HS-5 (cell line): ENCODE data around the gene TEX13B.
"Not testable (repeated sequence)": the region's sequence is repeated elsewhere in the genome, so short reads cannot be mapped to it uniquely, and the experiment has no call there.

ENCODE experiments used
- DNase-seq: peaks from one replicate; pipeline ENCODE4 v3.0.0-alpha.2; 2012; ENCODE audit warnings: low read depth

TEX13B gene, protein sequence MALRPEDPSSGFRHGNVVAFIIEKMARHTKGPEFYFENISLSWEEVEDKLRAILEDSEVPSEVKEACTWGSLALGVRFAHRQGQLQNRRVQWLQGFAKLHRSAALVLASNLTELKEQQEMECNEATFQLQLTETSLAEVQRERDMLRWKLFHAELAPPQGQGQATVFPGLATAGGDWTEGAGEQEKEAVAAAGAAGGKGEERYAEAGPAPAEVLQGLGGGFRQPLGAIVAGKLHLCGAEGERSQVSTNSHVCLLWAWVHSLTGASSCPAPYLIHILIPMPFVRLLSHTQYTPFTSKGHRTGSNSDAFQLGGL

GRCh38 chrX:107982356-107982755, at the start of gene TEX13B:
Gene TEX13B (minus strand): TSS chrX:107982370. CDS start chrX:107982127, 243 bp downstream.
- DNase-seq: no peak

DNA sequence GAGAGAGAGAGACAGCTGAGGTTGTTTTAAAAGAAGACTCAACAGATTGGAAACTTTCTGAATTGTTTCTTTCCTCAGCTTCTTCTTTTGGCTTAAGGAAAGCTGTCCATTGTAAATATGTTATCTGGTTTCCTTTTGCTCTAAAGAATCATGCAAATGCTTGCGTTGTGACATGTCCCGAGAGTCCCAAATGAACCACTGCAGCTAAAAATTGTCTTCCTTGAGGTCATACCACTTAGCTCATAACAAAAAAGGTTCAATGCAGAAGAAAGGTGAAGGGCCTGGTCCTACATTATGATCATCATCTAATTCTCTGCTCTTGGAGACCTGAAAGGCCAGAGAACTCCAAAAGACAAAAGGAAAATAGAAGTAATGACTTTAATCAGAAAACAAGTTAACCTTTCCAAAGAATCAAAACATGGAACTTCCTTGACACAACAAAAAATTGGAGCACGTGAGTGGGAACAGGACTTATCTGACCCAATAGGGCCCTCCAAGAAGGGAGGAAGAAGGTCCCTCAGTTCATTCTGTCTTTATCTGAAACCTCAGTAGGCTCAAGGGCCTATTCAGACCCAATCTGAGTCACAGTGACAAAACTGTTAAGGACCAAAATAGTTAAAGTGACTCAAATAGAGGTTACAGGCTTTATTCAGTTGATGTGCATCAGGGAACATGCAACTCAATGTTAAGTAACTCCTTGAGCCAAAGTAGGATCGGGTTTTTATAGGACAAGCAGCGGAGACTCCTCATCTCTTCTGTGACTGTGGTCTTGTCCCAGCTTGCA, 48.0 kb upstream of the TEX13B start:
- no peak for DNase-seq

GRCh38 chrX:108028854-108029253, 46.7 kb upstream of the TEX13B start:
- no peak for DNase-seq

DNA sequence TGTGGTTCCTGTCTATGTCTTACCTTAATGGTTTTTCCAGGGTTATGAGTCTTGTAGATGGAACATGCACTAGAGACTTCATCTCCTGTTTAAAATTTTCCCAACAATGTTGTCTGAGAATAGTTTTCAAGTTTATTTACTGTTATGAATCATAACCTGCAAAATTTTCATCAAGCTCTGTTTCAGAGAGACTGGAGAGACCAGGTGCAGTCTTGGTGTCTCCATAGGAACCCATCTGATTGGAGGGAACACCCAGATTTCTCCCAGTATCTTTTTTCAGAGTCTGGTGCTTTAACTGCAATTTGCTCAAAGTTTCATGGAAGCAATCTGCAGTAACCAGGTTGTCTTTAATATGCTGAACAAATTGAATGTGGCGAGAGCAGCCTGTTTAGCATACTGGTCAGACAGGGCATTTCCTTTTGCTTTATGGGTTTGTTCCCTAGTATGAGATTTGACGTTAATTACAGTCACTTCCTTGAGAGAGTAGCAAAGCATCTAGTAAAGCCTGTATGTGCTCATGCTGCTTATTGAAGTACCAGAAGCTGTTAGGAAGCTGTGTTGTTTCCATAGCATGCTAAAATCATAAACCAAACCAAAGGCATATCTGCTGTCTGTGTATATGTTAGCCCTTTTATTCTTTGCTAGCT, 43.9 kb upstream of the TEX13B start:
- no peak for DNase-seq

DNA sequence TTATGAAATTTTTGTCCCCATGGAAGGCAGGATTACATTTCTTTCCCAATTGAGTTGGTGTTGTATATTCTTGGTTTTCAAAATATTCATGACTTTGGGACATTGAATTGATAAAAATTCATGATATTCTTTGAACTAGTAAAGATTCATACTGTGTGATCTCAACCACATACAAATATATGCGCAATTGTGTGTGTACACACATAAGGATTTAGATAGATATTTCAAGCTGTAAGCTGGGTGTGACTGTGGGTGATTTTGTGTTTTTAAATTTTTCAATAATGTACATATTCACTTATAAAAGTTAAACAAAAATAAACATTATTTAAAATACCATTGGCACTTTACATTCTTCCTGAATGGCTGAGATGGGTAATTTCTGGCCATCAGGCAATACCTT, 43.2 kb upstream of the TEX13B start:
- no peak for DNase-seq

DNA sequence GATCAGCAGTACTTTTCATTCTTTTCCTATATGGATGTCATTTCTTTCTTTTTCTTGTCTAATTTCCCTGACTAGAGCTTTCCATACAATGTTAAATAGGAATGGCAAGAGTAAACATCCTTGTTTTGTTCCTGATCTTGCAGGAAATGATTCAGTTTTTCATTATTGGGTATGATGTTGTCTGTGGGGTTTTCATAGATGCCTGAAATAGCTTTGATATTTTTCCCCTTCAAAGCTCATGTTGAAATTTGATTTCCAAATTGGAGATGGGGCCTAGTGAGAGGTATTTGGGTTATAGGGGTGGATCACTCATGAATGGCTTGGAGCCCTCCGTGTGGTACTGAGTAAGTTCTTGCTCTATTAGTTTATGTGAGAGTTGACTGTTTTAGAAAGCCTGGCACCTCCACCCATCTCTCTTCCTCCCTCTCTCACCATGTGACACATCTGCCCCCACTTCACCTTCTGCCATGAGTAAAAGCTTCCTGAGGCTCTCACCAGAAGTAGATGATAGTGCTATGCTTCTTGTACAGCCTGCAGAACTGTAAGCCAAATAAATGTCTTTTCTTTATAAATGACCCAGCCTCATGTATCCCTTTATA, 40.4 kb upstream of the TEX13B start:
- DNase-seq: no peak

DNA sequence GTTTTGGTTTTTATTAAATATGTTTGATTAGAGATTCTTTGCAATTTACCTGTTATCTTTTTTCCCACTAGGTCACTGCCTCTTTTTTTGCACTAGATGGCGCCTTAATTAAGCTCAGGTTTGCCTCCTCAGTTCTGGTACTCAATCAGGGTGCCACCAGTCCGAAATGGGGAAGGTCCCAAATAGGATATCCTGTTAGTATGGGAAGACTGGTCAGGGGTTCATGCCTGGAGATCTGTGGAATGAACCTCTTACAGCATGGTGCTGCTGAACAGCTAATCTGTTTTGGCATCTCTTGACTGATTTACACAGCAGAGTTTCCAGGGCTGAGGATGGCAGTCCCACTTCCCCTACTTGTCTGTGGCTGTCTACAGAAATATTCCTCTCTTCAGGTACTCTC, 38.5 kb upstream of the TEX13B start:
- no peak for DNase-seq

DNA sequence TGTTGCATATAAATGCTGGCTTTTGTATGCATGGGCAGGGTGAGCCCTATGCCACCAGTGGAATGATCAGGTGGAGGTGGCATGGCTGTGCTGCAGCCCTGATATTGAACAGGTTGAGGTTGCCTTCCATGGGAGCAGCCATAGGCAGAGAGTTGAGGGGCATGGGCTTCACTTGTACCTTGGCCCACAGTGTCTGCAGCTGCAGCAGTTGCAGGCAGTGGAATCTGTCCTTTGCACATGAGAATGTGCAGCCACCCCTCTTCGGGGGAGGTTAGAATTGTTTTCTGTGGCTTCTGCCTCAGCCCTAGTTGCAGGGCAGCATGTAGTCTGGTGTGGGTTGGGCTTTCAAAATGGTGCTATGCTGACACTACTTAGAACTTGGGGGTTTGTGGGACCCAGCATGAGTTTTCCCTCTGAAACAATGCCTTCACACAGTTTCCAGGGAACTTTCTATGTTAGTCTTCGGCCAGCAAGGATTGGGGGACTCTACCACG, 37.3 kb upstream of the TEX13B start:
- DNase-seq: no peak

- DNase-seq: no peak
Measured at GRCh38 chrX:108018656-108019381, 36.6 kb upstream of the TEX13B start.

DNA sequence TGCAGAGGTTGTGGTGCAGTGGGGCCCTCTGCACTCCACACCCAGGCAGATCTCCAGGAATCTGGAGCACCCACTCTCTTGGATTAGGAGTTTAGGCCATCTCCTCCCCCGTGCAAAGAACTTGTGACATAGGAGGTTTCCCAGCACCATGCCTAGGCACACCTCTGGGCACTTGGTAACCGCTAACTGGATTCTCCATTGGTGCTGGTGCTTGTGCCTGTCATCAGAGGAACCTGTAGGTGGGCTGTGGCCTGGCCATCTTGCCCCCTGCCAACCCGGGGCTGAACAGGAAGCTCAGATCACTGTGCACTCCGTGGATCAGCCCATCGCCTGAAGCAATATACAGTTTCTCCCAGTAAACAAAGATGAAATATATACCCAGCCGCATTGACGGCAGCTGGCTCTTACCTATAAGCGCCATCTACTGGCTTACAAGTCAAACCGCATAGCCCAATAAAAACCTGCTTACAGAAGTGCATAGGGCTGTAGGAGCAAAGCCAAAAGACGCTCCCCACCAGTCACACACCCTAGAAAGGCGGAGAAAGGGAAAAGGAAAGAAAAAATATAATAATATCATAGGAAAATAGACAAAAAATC, 19.1 kb upstream of the TEX13B start:
- DNase-seq: no peak

DNA sequence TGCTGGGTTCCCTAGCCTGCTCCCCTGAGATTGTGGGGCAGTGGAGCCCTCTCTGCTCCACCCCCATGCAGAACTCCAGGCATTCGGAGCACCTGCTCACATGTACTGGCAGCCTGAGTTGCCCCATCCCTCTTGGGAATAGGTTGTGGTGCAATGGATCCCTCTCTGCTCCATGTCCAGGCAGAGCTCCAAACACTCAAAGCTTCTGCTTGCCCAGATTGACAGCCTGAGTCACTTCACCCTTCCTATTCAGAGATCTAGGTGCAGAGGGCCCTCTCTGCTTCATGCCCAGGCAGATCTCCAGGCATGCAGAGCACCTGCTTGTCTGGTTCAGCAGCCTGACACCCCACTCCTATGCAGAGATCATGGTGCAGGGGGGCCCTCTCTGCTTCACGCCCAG, 18.6 kb upstream of the TEX13B start:
- DNase-seq: no peak

- no peak for DNase-seq
Measured at GRCh38 chrX:107996124-107996523, 14.0 kb upstream of the TEX13B start.

- no peak for DNase-seq
Measured at GRCh38 chrX:107985033-107985432, 2.9 kb upstream of the TEX13B start.

DNA sequence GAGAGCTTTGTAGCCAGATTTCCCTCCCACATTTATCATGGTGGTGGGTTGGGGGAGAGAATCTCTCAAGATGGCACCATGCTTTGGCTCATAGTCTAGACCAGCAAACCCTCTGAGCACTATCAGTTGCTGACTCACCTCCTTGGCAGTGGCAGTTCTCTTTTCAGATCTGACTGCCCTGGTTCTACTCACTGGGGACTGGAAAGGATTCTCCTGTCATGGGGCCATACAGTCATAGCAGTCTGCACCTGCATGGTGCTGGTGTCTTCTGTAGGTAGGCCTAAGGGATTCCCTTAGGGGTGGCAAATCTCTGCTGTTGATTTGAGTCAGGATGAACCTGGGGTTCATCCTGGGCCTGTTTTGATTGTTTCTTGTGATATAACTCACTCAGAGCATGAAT, 2.6 kb downstream of the TEX13B start:
- no peak for DNase-seq

GRCh38 chrX:107978707-107979307, 3.4 kb downstream of the TEX13B start:
- DNase-seq: peak; percentile 10

DNA sequence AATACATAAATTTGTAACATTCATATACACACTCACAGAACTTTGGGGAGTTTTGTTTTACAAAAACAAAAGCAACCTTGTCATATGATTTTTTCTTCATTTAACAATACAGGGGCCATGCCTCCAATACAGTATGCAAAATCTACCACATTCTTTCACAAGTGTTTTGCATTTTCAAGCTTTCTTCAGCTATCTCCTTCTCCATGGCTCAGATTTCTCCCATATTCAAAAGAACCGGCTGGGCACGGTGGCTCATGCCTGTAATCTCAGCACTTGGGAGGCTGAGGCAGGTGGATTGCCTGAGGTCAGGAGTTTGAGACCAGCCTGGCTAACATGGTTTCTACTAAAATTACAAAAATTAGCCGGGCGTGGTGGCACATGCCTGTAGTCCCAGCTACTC, 4.1 kb downstream of the TEX13B start:
- no peak for DNase-seq

DNA sequence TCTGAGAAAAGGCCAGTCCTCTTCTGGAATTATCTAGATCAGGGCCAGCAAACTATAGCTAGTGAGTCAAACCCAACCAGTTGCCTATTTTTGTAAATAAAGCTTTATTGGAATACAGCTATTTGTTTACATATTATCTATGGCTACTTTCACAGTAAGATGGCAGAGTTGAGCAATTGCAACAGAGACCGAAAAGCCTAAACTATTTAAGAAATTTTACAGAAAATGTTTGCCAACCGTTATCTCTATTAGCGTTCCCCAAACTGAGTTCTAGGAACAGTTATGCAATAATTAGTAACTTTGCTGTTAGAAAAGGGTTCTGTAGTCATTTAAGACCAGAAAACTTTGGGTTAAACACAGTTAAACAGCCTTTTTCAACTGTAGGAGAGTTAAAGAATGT, 10.5 kb downstream of the TEX13B start:
- DNase-seq: no peak

- DNase-seq: no peak
Measured at GRCh38 chrX:107970073-107970472, 12.1 kb downstream of the TEX13B start.

GRCh38 chrX:107968623-107969022, 13.5 kb downstream of the TEX13B start:
- DNase-seq: no peak

DNA sequence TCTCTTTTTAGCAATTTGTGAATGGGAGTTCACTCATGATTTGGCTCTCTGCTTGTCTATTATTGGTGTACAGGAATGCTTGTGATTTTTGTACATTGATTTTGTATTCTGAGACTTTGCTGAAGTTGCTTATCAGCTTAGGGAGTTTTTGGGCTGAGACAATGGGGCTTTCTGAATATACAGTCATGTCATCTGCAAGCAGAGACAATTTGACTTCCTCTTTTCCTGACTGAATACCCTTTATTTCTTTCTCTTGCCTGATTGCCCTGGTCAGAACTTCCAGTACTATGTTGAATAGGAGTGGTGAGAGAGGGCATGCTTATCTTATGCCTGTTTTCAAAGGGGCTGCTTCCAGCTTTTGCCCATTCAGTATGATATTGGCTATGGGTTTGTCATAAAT, 26.8 kb downstream of the TEX13B start:
- DNase-seq: not testable (repeated sequence)

DNA sequence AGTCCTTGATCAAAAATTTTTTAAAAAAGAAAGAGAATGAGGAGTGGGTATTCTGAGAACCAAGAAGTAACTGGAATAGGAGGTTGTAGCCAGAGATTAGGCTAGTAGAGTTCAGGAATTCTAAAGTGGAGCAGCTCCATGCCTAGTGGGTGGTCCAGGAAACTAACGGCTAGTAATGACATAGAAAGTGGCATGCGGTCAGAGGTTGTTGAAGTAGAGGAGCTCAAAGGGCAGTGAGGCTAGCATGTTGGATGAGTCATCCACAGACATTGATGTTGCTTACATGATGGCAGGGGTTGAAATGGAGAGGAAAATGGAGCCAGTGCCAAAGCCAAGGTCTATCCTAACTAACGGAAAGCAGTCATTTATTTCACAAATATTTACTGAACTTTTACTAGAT, 42.1 kb downstream of the TEX13B start:
- DNase-seq: no peak
